Right atrium auricular region (tissue), 2 donors: ENCODE measurements around the gene AFAP1L1. TPM values are rescaled to one million over a fixed set of nuclear protein-coding genes. Genes with fewer than 3 reads are reported as not detected.

Experiments
- DNase-seq: peaks from one replicate; pipeline ENCODE4 v3.0.0-alpha.2; 2019; ENCODE audit warnings: low spot score
- H3K27ac ChIP-seq, 2 donors: fragments of 200-600 bp; sonication (generic); 1 replicate in 1 of 2; 2 replicates in 1 of 2; pipeline ENCODE4 v1.5.1; 2016 to 2019
- H3K27me3 ChIP-seq, 2 donors: fragments of 200-600 bp; sonication (generic); one replicate each; pipeline versions ENCODE4 v1.5.1 to v1.6.0; 2017 to 2019
- H3K36me3 ChIP-seq: fragments of 200-600 bp; sonication (generic); one replicate; pipeline ENCODE4 v1.5.1; 2016
- H3K4me1 ChIP-seq, 2 donors: fragments of 200-600 bp; sonication (generic); one replicate each; pipeline versions ENCODE4 v1.5.1 to v1.6.0; 2017 to 2019
- H3K4me3 ChIP-seq, 2 donors: fragments of 200-600 bp; sonication (generic); 1 replicate in 1 of 2; 2 replicates in 1 of 2; pipeline ENCODE4 v1.5.1; 2017 to 2019; ENCODE audit warnings: mild to moderate bottlenecking in 1 of 2, moderate library complexity in 1 of 2
- H3K9me3 ChIP-seq, 2 donors: fragments of 200-600 bp; sonication (generic); one replicate each; pipeline ENCODE4 v1.5.1; 2019
- total RNA-seq, 2 donors: library from RNA; depleted of rRNA; stranded (reverse); fragments of >200 nt; gene quantifications; one replicate each; pipeline ENCODE4 v1.1.0, GENCODE V29; 2016
- TF ChIP-seq, protein P1 (sequence below), 2 donors: fragments of 200-600 bp; sonication (generic); IDR thresholded peaks; one replicate each; pipeline ENCODE4 v1.5.1; 2019; ENCODE audit warnings: antibody characterized with exemption in 2 of 2

Gene AFAP1L1
- total RNA-seq, 2 donors from 2014 or later, result 45.6 to 48.9 TPM

DNA sequence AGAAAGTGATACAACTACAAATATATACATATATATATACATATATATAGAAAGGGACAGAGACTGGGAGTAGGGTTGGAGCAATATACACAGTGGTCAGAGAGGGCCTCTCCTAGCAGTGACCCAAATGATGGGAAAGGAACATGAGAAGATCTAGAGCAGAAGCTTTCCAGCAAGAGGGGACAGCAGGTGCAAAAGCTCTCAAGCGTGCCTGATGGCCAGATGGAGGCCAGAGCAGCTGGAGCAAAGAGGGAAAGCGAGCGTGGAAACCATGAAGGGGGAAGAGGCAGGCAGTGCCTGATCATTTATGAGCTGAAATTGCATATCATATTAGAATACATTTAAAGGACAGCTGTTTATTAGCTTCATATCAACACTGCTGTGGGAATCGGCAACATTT, 66.1 kb downstream of the AFAP1L1 start:
- DNase-seq, result no peak
- Histone ChIP-seq H3K27me3 (no peaks in the 10 kb centered on the region), H3K9me3 (no peaks in the 10 kb centered on the region), H3K36me3 (peaks cover 79% of the 10 kb centered on the region), H3K27ac (no peak overlapping the region), H3K4me3 (no peak overlapping the region), H3K4me1 (no peaks in the 10 kb centered on the region)
- TF ChIP-seq, protein P1, sequence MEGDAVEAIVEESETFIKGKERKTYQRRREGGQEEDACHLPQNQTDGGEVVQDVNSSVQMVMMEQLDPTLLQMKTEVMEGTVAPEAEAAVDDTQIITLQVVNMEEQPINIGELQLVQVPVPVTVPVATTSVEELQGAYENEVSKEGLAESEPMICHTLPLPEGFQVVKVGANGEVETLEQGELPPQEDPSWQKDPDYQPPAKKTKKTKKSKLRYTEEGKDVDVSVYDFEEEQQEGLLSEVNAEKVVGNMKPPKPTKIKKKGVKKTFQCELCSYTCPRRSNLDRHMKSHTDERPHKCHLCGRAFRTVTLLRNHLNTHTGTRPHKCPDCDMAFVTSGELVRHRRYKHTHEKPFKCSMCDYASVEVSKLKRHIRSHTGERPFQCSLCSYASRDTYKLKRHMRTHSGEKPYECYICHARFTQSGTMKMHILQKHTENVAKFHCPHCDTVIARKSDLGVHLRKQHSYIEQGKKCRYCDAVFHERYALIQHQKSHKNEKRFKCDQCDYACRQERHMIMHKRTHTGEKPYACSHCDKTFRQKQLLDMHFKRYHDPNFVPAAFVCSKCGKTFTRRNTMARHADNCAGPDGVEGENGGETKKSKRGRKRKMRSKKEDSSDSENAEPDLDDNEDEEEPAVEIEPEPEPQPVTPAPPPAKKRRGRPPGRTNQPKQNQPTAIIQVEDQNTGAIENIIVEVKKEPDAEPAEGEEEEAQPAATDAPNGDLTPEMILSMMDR (IDR thresholded peaks at IDR 0.05), result no peak

DNA sequence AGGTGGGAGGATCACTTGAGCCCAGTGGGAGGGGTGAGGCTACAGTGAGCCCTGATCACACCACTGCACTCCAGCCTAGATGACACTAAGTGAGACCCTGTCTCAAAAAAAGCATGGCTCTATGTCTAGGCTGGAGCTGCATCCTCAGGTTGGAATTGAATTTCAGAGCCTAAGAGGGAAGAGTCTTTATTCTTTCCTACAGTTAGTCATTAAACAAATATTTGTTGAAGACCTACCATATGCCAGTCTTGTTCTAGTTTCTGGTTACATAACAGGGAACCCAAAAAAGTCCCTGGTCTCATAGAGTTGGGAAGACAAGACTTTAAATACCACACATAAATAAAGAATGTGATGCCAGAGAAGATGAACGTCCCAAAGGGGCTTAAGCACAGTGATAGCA, 66.7 kb downstream of the AFAP1L1 start:
- no peak for DNase-seq
- Histone ChIP-seq H3K4me3 (no peak overlapping the region), H3K27me3 (no peaks in the 10 kb centered on the region), H3K27ac (no peak overlapping the region), H3K4me1 (no peaks in the 10 kb centered on the region), H3K36me3 (peaks cover 74% of the 10 kb centered on the region), H3K9me3 (no peaks in the 10 kb centered on the region)
- TF ChIP-seq, protein P1 (IDR thresholded peaks at IDR 0.05), result no peak

DNA sequence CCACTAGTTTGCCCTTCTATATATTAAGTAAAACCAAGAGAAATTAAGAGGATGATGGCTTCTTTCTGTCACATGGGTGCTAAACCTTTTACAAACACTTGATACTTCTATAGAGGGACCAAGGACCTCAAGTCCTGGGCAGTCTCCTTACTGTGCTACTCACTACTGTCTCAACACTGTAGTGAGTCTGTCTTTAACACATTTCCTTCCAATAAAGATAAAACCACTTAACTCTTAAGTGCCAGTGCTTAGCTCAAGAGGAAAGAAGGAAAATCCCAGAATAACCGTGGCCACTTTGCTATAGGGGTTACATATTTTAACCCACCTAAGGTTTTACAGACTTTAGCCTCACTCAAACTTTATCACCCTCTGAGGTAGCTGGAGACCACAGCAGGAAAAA, 69.3 kb downstream of the AFAP1L1 start:
- no peak for DNase-seq
- no peaks in the 10 kb centered on the region for H3K27me3 ChIP-seq
- TF ChIP-seq, protein P1 (IDR thresholded peaks at IDR 0.05), result no peak
- H3K27ac ChIP-seq, result no peak overlapping the region
- H3K9me3 ChIP-seq, result no peaks in the 10 kb centered on the region
- H3K36me3 ChIP-seq, result peaks cover 48% of the 10 kb centered on the region
- no peak overlapping the region for H3K4me3 ChIP-seq
- H3K4me1 ChIP-seq, result peaks cover 0 to 16% of the 10 kb centered on the region in 2 donors

DNA sequence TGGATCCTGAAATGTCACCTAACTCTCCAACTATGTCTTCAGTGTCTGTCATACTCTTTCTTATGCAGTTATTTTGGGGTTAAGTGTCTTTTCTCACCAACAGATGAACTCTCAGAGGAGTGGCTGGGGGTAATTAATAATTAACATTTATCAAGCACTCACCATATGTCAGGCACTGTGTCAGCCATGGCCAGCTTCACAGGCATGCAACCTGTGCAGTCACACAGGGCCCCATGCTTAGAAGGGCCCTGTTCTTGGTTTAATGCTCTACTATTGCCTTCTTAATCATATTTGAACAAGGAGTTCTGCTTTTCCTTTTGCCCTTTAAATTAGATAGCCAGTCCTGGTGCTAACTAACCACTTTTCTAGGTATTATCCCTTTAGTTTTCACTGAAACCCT, 70.2 kb downstream of the AFAP1L1 start:
- peaks cover 0 to 22% of the 10 kb centered on the region in 2 donors for H3K4me1 ChIP-seq
- DNase-seq, result no peak
- no peak overlapping the region for H3K27ac ChIP-seq
- TF ChIP-seq, protein P1 (IDR thresholded peaks at IDR 0.05), result no peak
- H3K36me3 ChIP-seq, result peaks cover 39% of the 10 kb centered on the region
- no peak overlapping the region for H3K4me3 ChIP-seq
- no peaks in the 10 kb centered on the region for H3K27me3 ChIP-seq
- H3K9me3 ChIP-seq, result no peaks in the 10 kb centered on the region

DNA sequence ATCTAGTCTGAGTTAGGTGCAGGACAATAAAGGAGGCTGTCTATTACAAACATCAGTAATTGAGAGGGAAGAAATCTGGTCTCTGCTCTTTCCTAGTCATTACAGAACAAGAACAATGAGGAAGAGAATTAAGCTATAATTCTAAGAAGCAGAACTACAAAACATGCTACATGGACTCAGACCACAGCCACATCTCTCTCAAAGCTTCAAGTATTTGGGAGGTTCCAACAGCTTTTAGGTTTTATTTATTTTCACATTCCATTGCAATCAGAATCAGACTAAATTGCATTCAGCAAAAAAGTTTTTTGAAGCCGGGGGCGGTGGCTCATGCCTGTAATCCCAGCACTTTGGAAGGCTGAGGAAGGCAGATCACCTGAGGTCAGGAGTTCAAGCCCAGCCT, 72.5 kb downstream of the AFAP1L1 start:
- Histone ChIP-seq H3K9me3 (no peaks in the 10 kb centered on the region), H3K27me3 (no peaks in the 10 kb centered on the region), H3K36me3 (peaks cover 41% of the 10 kb centered on the region), H3K4me3 (no peak overlapping the region), H3K27ac (peak overlapping the region in 1 of 2 donors; percentile 86), H3K4me1 (peaks cover 0 to 35% of the 10 kb centered on the region in 2 donors)
- TF ChIP-seq, protein P1 (IDR thresholded peaks at IDR 0.05), result no peak
- DNase-seq, result no peak

DNA sequence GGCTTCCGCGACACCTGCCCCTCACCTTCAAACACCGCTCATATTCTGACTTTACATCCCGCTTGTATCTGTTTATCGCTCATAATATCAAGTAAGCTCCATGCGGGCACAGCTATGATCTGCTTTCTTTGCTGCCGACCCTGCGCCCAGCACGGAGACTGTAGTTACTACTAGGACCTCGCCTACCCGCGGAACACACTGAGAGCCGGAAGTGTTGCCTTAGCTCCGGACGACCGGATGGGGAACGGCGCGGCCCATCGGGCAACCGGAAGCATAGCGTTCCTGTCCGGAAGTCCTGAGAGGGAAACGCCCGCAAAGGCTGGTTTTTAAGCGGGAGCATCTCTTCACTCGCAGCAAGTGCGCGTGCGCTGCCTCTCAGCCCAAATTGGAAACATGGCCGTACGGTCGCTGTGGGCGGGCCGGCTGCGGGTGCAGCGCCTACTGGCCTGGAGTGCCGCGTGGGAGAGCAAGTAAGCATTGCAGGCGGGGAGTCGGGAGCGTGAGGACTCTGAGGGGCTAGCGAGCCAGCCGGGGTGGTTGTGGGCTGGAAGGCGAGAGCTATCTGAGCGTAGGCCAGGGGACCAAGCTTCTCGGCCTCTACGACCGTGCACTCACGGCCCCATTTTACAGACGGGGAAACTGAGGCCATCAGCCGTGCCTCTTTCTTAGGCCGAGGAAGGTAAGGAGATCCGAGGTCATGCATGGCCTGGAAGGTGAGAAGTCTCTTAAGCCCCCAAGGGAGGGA, 73.7 kb downstream of the AFAP1L1 start, which contains the start of gene GRPEL2:
TSS of gene GRPEL2 (plus strand) at position 353 of the 745 bp plus-strand sequence. CDS start at position 394, 41 bp downstream.
- Histone ChIP-seq H3K4me3 (peak within 1 kb of the TSS; percentile 79 to 81), H3K27me3 (no peaks in the 10 kb centered on the region), H3K9me3 (no peaks in the 10 kb centered on the region), H3K27ac (peak within 1 kb of the TSS; percentile 83 to 86), H3K36me3 (peaks cover 41% of the 10 kb centered on the region), H3K4me1 (peaks cover 0 to 35% of the 10 kb centered on the region in 2 donors)
- peak; percentile 97 for DNase-seq
- TF ChIP-seq, protein P1 (IDR thresholded peaks at IDR 0.05), result no peak
